DOHH2 (cell line): ENCODE results near the gene PYGO2.

Source experiments
- H3F3A ChIP-seq: fragments of 200-600 bp; sonication (generic), shearing (Covaris generic); 2 replicates; pipeline ENCODE4 v1.6.0; 2016; ENCODE audit warnings: antibody characterized with exemption, mild to moderate bottlenecking; ENCODE audit not compliant: control insufficient read depth, insufficient read depth
- H3K27ac ChIP-seq: fragments of 200-600 bp; sonication (generic); 2 replicates; pipeline ENCODE4 v1.5.1; 2014; ENCODE audit warnings: low read depth, mild to moderate bottlenecking, low read length, moderate library complexity
- H3K27me3 ChIP-seq: fragments of 200-600 bp; sonication (generic); 2 replicates; pipeline ENCODE4 v1.6.1; 2014; ENCODE audit warnings: mild to moderate bottlenecking, low read length, mixed read lengths; ENCODE audit not compliant: control insufficient read depth
- H3K36me3 ChIP-seq: fragments of 200-600 bp; sonication (generic); 2 replicates; pipeline ENCODE4 v1.6.1; 2014; ENCODE audit warnings: mild to moderate bottlenecking, low read length, moderate library complexity, mixed read lengths; ENCODE audit not compliant: control insufficient read depth
- H3K4me1 ChIP-seq: fragments of 200-600 bp; sonication (generic); 2 replicates; pipeline ENCODE4 v1.6.1; 2014; ENCODE audit warnings: mild to moderate bottlenecking, low read length, mixed read lengths; ENCODE audit not compliant: control insufficient read depth
- H3K4me2 ChIP-seq: fragments of 200-600 bp; sonication (generic); 2 replicates; pipeline ENCODE4 v1.6.0; 2014; ENCODE audit warnings: mild to moderate bottlenecking, low read length, moderate library complexity
- H3K4me3 ChIP-seq: fragments of 200-600 bp; sonication (generic); 2 replicates; pipeline ENCODE4 v1.5.1; 2014; ENCODE audit warnings: mild to moderate bottlenecking, low read length, mixed read lengths
- H3K79me2 ChIP-seq: fragments of 200-600 bp; sonication (generic); 2 replicates; pipeline ENCODE4 v1.6.1; 2014; ENCODE audit warnings: mild to moderate bottlenecking, low read length, mixed read lengths; ENCODE audit not compliant: control insufficient read depth
- H3K9me2 ChIP-seq: fragments of 200-600 bp; sonication (generic); replicated peaks from 2 replicates; pipeline ENCODE4 v1.6.1; 2014; ENCODE audit warnings: mild to moderate bottlenecking, low read length, mixed read lengths; ENCODE audit not compliant: control insufficient read depth
- H3K9me3 ChIP-seq: fragments of 200-600 bp; sonication (generic); 2 replicates; pipeline ENCODE4 v1.6.1; 2014; ENCODE audit warnings: antibody characterized with exemption, low read length, mixed read lengths; ENCODE audit not compliant: control insufficient read depth, insufficient read depth
- H4K20me1 ChIP-seq: fragments of 200-600 bp; sonication (generic); 2 replicates; pipeline ENCODE4 v1.6.0; 2014; ENCODE audit warnings: low read depth, mild to moderate bottlenecking, antibody characterized with exemption, low read length, moderate library complexity; ENCODE audit not compliant: control insufficient read depth, insufficient read depth
- EZH2phosphoT487 ChIP-seq: fragments of 200-600 bp; sonication (generic); IDR thresholded peaks from 2 replicates; pipeline ENCODE4 v1.6.1; 2017; ENCODE audit warnings: borderline replicate concordance, mild to moderate bottlenecking, antibody characterized with exemption, low read length, moderate library complexity, mixed read lengths
- TF ChIP-seq, protein P1 (sequence below): fragments of 200-600 bp; sonication (generic); IDR thresholded peaks from one replicate; pipeline ENCODE4 v1.5.1; 2014; ENCODE audit warnings: antibody characterized with exemption, mild to moderate bottlenecking, low read depth, low read length; ENCODE audit not compliant: poor library complexity, severe bottlenecking

Gene PYGO2

DNA sequence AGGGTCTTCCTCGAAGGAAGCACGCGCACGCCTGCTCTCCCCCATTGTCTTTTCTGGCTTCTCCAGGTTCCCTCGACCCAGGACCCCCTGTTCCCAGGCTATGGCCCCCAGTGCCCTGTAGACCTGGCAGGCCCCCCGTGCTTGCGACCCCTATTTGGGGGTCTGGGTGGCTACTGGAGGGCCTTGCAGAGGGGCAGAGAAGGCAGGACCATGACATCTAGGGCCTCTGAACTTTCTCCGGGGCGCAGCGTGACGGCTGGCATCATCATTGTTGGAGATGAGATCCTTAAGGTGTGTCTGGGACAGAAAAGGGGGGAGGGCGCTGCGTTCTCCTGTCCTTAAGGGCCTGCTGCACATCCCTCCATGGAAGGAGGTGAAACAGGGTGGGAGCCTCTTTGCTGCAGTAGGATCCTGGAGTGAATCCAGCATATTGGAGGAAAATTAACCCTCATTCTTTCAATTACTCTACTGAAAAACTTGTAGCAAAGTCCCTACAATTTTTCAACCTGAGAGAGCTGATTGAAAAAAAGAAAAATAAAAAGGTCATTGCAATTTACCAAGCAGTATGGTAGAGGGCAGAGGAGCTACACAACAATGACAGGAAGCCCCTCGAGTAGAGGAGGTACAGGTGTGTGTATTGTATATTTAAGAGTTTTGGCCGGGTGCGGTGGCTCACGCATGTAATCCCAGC, 22.3 kb upstream of the PYGO2 start:
- Histone ChIP-seq H3K36me3 (peaks cover 57% of the 10 kb centered on the region), H3K4me2 (peak overlapping the region; percentile 80), H3K9me3 (no peaks in the 10 kb centered on the region), H3K4me1 (peaks cover 25% of the 10 kb centered on the region), H3K9me2 (no peaks in the 10 kb centered on the region), H3K27ac (peak overlapping the region; percentile 35), H3K79me2 (peaks cover 88% of the 10 kb centered on the region), H3K4me3 (peak overlapping the region; percentile 84), H3F3A (peaks cover 9% of the 10 kb centered on the region), H3K27me3 (no peaks in the 10 kb centered on the region), H4K20me1 (peaks cover 9% of the 10 kb centered on the region; the same call in 1 of the 2 replicates)
- TF ChIP-seq EZH2phosphoT487, result no peak
- TF ChIP-seq, protein P1, sequence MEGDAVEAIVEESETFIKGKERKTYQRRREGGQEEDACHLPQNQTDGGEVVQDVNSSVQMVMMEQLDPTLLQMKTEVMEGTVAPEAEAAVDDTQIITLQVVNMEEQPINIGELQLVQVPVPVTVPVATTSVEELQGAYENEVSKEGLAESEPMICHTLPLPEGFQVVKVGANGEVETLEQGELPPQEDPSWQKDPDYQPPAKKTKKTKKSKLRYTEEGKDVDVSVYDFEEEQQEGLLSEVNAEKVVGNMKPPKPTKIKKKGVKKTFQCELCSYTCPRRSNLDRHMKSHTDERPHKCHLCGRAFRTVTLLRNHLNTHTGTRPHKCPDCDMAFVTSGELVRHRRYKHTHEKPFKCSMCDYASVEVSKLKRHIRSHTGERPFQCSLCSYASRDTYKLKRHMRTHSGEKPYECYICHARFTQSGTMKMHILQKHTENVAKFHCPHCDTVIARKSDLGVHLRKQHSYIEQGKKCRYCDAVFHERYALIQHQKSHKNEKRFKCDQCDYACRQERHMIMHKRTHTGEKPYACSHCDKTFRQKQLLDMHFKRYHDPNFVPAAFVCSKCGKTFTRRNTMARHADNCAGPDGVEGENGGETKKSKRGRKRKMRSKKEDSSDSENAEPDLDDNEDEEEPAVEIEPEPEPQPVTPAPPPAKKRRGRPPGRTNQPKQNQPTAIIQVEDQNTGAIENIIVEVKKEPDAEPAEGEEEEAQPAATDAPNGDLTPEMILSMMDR, result no peak

DNA sequence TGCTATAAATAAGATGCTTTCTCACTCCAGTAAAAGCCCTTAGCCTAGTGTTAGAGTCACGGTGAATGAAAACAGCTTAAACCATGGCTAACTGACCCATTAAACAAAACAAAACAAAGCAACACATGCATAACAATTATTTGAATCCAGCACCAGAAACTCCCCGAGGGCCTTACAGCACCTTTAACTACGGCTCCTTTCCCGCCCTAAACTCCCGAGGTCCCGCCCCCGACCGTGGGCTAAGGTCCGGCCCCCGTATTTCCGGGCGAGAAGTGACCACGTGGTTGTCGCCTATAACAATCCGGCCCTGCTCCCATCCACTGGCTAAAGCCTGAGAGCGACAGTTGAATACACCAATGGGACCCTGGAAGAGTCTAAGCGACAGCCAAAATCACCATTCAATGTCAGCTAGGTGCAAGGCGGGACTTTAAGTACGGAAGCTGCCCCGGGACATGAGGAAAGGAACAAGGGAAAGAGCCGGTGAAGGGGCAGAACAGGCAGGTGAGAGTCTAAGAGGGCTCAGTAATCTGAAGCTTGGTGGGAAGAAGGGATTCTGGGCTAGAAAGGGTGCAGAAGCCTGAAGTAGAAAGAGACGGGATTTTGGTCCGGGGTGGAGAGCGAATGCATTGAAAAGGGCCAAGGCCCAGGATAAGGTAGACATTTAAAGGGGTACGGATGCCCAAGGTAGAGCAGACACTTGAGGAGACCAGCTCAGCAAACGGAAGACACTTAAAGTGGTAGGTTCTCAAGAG, 21.5 kb upstream of the PYGO2 start, which contains the start of gene FLAD1:
FLAD1 (plus strand) TSS at position 448 of the 752 bp plus-strand sequence. CDS start 351 bp downstream, outside the sequence.
- H3K4me3 ChIP-seq, result peak within 1 kb of the TSS; percentile 84
- peaks cover 55% of the 10 kb centered on the region for H3K36me3 ChIP-seq
- peak within 1 kb of the TSS; percentile 80 for H3K4me2 ChIP-seq
- H3K9me3 ChIP-seq, result no peaks in the 10 kb centered on the region
- H3K4me1 ChIP-seq, result peaks cover 28% of the 10 kb centered on the region
- H4K20me1 ChIP-seq, result peaks cover 3% of the 10 kb centered on the region; the same call in 1 of the 2 replicates
- TF ChIP-seq, protein P1, result no peak
- no peak for TF ChIP-seq EZH2phosphoT487
- no peaks in the 10 kb centered on the region for H3K27me3 ChIP-seq
- H3K27ac ChIP-seq, result peak within 1 kb of the TSS; percentile 69
- peaks cover 85% of the 10 kb centered on the region for H3K79me2 ChIP-seq
- peaks cover 12% of the 10 kb centered on the region for H3F3A ChIP-seq
- H3K9me2 ChIP-seq, result no peaks in the 10 kb centered on the region

DNA sequence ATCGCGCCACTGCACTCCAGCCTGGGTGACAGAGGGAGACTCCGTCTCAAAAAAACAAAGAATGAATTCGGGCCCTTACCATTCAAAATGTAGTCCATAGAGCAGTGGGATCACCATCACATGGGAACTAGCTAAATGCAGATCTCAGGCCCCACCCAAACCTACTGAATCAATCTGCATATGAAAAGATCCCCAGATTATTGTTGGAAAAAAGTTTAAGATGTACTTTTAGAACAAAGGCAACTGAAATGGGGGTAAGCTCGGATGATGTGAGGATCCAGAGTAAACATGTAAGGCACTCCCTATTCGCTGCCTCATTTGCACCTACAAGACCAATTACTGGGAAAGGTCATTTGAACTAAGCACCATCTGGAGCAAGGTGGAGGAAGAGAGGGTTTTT, 20.8 kb upstream of the PYGO2 start:
- H3K36me3 ChIP-seq, result peaks cover 55% of the 10 kb centered on the region
- H3K9me3 ChIP-seq, result no peaks in the 10 kb centered on the region

More for the DNA sequence above, 20.8 kb upstream of the PYGO2 start:
- peaks cover 20% of the 10 kb centered on the region for H3F3A ChIP-seq
- peaks cover 85% of the 10 kb centered on the region for H3K79me2 ChIP-seq
- peak overlapping the region; percentile 69 for H3K27ac ChIP-seq
- H3K4me2 ChIP-seq, result peak overlapping the region; percentile 80
- no peaks in the 10 kb centered on the region for H3K9me2 ChIP-seq
- H3K4me3 ChIP-seq, result peak overlapping the region; percentile 84
- H4K20me1 ChIP-seq, result no peaks in the 10 kb centered on the region
- no peak for TF ChIP-seq EZH2phosphoT487
- TF ChIP-seq, protein P1, result no peak
- peaks cover 35% of the 10 kb centered on the region for H3K4me1 ChIP-seq
- no peaks in the 10 kb centered on the region for H3K27me3 ChIP-seq
